Keratinocyte (primary cell): ENCODE measurements around the gene PPP1R26. TPM values are rescaled to one million over a fixed set of nuclear protein-coding genes. Genes with fewer than 3 reads are reported as not detected.

Experiments used
- DNase-seq: peaks from one replicate; pipeline ENCODE4 v3.0.0-alpha.2; 2011; ENCODE audit warnings: low read depth, missing footprints, low spot score
- FAIRE-seq: peaks from 2 replicates; lab custom pipeline; 2011; peaks lifted over from hg19 to GRCh38; lab: Jason Lieb, UNC
- H2AFZ ChIP-seq: 2 replicates; pipeline ENCODE4 v1.6.0; 2012; ENCODE audit warnings: low read length, control low read depth, inconsistent platforms; ENCODE audit not compliant: control insufficient read depth
- H3K27ac ChIP-seq: 2 replicates; pipeline ENCODE4 v1.5.1; 2011; ENCODE audit warnings: low read length; ENCODE audit not compliant: control insufficient read depth, insufficient read depth
- H3K27me3 ChIP-seq: 3 replicates; pipeline ENCODE4 v1.6.0; 2011; ENCODE audit warnings: low read length; ENCODE audit not compliant: control insufficient read depth, insufficient read depth; ENCODE audit errors: extremely low read depth
- H3K36me3 ChIP-seq, 2 experiments: 2 replicates in 1 of 2; 3 replicates in 1 of 2; pipeline ENCODE4 v1.5.1; 2011; ENCODE audit warnings: low read length in 2 of 2, mild to moderate bottlenecking in 1 of 2; ENCODE audit not compliant: control insufficient read depth in 2 of 2, insufficient read depth in 2 of 2; ENCODE audit errors: extremely low read depth in 1 of 2
- H3K4me1 ChIP-seq: 3 replicates; pipeline ENCODE4 v1.5.1; 2011; ENCODE audit warnings: low read length; ENCODE audit not compliant: control insufficient read depth, insufficient read depth; ENCODE audit errors: extremely low read depth
- H3K4me2 ChIP-seq: 3 replicates; pipeline ENCODE4 v1.6.0; 2011; ENCODE audit warnings: low read depth, low read length; ENCODE audit not compliant: control insufficient read depth, insufficient read depth; ENCODE audit errors: extremely low read depth
- H3K4me3 ChIP-seq, 3 experiments: fragments of 200-600 bp in 1 of 3; sonication (generic) in 1 of 3; 2 replicates in 2 of 3; 3 replicates in 1 of 3; pipeline ENCODE4 v1.5.1; 2011 to 2016; ENCODE audit warnings: low read length in 3 of 3, mild to moderate bottlenecking in 3 of 3, control low read depth in 2 of 3, inconsistent platforms in 1 of 3, low read depth in 1 of 3, mixed read lengths in 1 of 3, mixed run types in 1 of 3, moderate library complexity in 1 of 3; ENCODE audit not compliant: control insufficient read depth in 2 of 3, insufficient read depth in 2 of 3; ENCODE audit errors: extremely low read depth in 1 of 3
- H3K79me2 ChIP-seq: 2 replicates; pipeline ENCODE4 v1.6.0; 2012; ENCODE audit warnings: low read length; ENCODE audit not compliant: control insufficient read depth, insufficient read depth
- H3K9ac ChIP-seq: 3 replicates; pipeline ENCODE4 v1.6.0; 2011; ENCODE audit warnings: low read length; ENCODE audit not compliant: control insufficient read depth, insufficient read depth; ENCODE audit errors: extremely low read depth
- H3K9me1 ChIP-seq: 3 replicates; pipeline ENCODE4 v1.6.0; 2011; ENCODE audit warnings: low read length; ENCODE audit not compliant: control insufficient read depth, insufficient read depth; ENCODE audit errors: extremely low read depth
- H3K9me3 ChIP-seq: 2 replicates; pipeline ENCODE4 v1.5.1; 2012; ENCODE audit warnings: low read depth, low read length; ENCODE audit not compliant: control insufficient read depth
- H4K20me1 ChIP-seq: 3 replicates; pipeline ENCODE4 v1.6.0; 2011; ENCODE audit warnings: low read length; ENCODE audit not compliant: control insufficient read depth, insufficient read depth; ENCODE audit errors: extremely low read depth
- CTCF ChIP-seq, 3 experiments: IDR thresholded peaks in 1 of 3; conservative IDR thresholded peaks in 1 of 3; optimal IDR thresholded peaks in 1 of 3; 2 replicates in 2 of 3; 3 replicates in 1 of 3; pipeline versions ENCODE3 to v1.5.1; 2011; ENCODE audit warnings: low read length in 3 of 3, mild to moderate bottlenecking in 3 of 3, moderate library complexity in 2 of 3, control low read depth in 1 of 3, inconsistent platforms in 1 of 3; ENCODE audit not compliant: insufficient read depth in 2 of 3; ENCODE audit errors: extremely low read depth in 1 of 3
- EZH2 ChIP-seq: IDR thresholded peaks from one replicate; pipeline ENCODE4 v1.6.1; 2012; ENCODE audit warnings: inconsistent platforms, mild to moderate bottlenecking, low read length, moderate library complexity
- dilution Hi-C: fragments of 300-500 bp; cut with MboI; formaldehyde crosslinking; loops from one replicate; pipeline ENCODE4 v1.7.0; 2020; ENCODE audit warnings: low sequenced_read_pairs; ENCODE audit not compliant: extremely low pct_ligation_motif_present
- polyA plus RNA-seq, 5 experiments: library from polyadenylated mRNA; depleted of rRNA in 3 of 5; stranded (reverse) in 3 of 5; stranded (forward) in 1 of 5; unstranded in 1 of 5; fragments of >200 nt; gene quantifications; 1 replicate in 1 of 5; 2 replicates in 3 of 5; 3 replicates in 1 of 5; pipeline versions ENCODE4 v1.2.1 to v1.2.3, GENCODE V29; 2011 to 2012; ENCODE audit warnings: missing spikeins in 2 of 5, low read depth in 1 of 5, low replicate concordance in 1 of 5

Gene PPP1R26
- polyA plus RNA-seq, 1 donor (not counting 4 experiments of a cell fraction or from before 2014, with no cell fraction given) = 4.3 TPM

- no peaks in the 10 kb centered on the region for H3K27me3 ChIP-seq
- TF ChIP-seq EZH2 = no peak
- TF ChIP-seq CTCF (optimal IDR thresholded peaks at IDR 0.05 in 1 of 3, IDR thresholded peaks at IDR 0.05 in 1 of 3, conservative IDR thresholded peaks at IDR 0.05 in 1 of 3; ENCODE audit: extremely low read depth in 1 of 3, insufficient read depth in 2 of 3, low read length in 3 of 3) = no peak
- no peaks in the 10 kb centered on the region for H3K9me1 ChIP-seq
- dilution Hi-C loops = no loop called here
- DNase-seq (no peak), FAIRE-seq (no peak)
- H3K9me3 ChIP-seq = no peaks in the 10 kb centered on the region
- no peaks in the 10 kb centered on the region for H4K20me1 ChIP-seq
- no peaks in the 10 kb centered on the region for H3K79me2 ChIP-seq
- H3K27ac ChIP-seq = no peak overlapping the region
- H3K9ac ChIP-seq = no peak overlapping the region
- H3K36me3 ChIP-seq = no peaks in the 10 kb centered on the region
- H3K4me1 ChIP-seq = peaks cover 3% of the 10 kb centered on the region
- H3K4me3 ChIP-seq = no peak overlapping the region
- no peak overlapping the region for H2AFZ ChIP-seq
- H3K4me2 ChIP-seq = no peak overlapping the region
Observed at GRCh38 chr9:135442075-135442474, 37.5 kb upstream of the PPP1R26 start.

- H3K4me3 ChIP-seq = no peak overlapping the region
- H3K9me1 ChIP-seq = no peaks in the 10 kb centered on the region
- no peak overlapping the region for H3K4me2 ChIP-seq
- H3K9me3 ChIP-seq = no peaks in the 10 kb centered on the region
- no peaks in the 10 kb centered on the region for H3K4me1 ChIP-seq
- FAIRE-seq (no peak), DNase-seq (no peak)
- no peaks in the 10 kb centered on the region for H3K36me3 ChIP-seq
- TF ChIP-seq CTCF (optimal IDR thresholded peaks at IDR 0.05 in 1 of 3, IDR thresholded peaks at IDR 0.05 in 1 of 3, conservative IDR thresholded peaks at IDR 0.05 in 1 of 3; ENCODE audit: extremely low read depth in 1 of 3, insufficient read depth in 2 of 3, low read length in 3 of 3) (no peak), EZH2 (no peak)
- H3K27me3 ChIP-seq = peaks cover 7% of the 10 kb centered on the region
- H3K27ac ChIP-seq = no peak overlapping the region
- no peak overlapping the region for H3K9ac ChIP-seq
- dilution Hi-C loops = no loop called here
- no peaks in the 10 kb centered on the region for H3K79me2 ChIP-seq
- H2AFZ ChIP-seq = no peak overlapping the region
- H4K20me1 ChIP-seq = no peaks in the 10 kb centered on the region
Observed at GRCh38 chr9:135443797-135444425, 35.7 kb upstream of the PPP1R26 start.
